Transverse colon (tissue), 3 donors: ENCODE measurements around the gene CAMK2D.

Experiments
- CTCF ChIP-seq, 5 experiments: fragments of 200-600 bp in 3 of 5; fragments of 450-650 bp in 2 of 5; sonication (generic) in 3 of 5; IDR thresholded peaks; 1 replicate in 2 of 5; 2 replicates in 3 of 5; pipeline ENCODE4 v1.5.1; 2016 to 2017; ENCODE audit warnings: antibody characterized with exemption in 5 of 5, inconsistent platforms in 3 of 5, mild to moderate bottlenecking in 2 of 5, moderate library complexity in 1 of 5
- EP300 ChIP-seq: sonication (generic); formaldehyde crosslinking; IDR thresholded peaks from one replicate; pipeline ENCODE4 v1.6.1; 2017; ENCODE audit warnings: antibody characterized with exemption, low read depth

- TF ChIP-seq CTCF (IDR thresholded peaks at IDR 0.05) = no peak
- no peak for TF ChIP-seq EP300
These were observed 248.7 kb downstream of the CAMK2D start for GRCh38 chr4:113512880-113513279.
